Stomach (tissue), 4 donors: Measurements from ENCODE around the gene ALK.

ENCODE experiments used
- POLR2A ChIP-seq, 4 donors: fragments of 450-650 bp; IDR thresholded peaks; one replicate each; pipeline ENCODE4 v1.6.1; 2016; ENCODE audit warnings: antibody characterized with exemption in 4 of 4, control low read depth in 2 of 4, mild to moderate bottlenecking in 1 of 4, moderate library complexity in 1 of 4
- POLR2AphosphoS5 ChIP-seq, 3 donors: sonication (generic); formaldehyde crosslinking; IDR thresholded peaks; one replicate each; pipeline ENCODE4 v1.6.1; 2016; ENCODE audit warnings: antibody characterized with exemption in 3 of 3
- TF ChIP-seq, protein P1 (sequence below), 7 experiments: fragments of 450-650 bp in 4 of 7; fragments of 200-600 bp in 3 of 7; sonication (generic) in 3 of 7; IDR thresholded peaks; one replicate each; pipeline ENCODE4 v1.5.1; 2016 to 2019; ENCODE audit warnings: antibody characterized with exemption in 7 of 7, control low read depth in 2 of 7, mild to moderate bottlenecking in 1 of 7

DNA sequence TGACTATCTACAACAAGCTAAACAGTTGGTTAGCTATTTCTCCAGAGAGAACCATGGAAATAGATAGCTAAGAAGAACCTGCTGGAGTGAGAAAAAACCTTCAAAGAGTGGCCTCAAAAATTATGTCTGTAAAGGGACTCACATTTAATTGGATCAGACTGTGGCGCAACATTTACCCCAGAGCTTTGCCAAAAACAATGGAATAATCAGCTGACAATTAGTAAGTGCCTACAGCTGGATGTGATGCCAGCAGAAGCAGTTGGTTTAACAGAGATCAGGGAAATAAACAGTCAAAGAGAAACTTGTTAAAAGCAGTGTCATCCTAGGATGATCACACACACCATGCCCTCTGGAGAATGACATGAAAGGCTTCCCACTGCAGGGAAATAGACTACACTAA is 495.5 kb downstream of the ALK start:
- TF ChIP-seq, protein P1, sequence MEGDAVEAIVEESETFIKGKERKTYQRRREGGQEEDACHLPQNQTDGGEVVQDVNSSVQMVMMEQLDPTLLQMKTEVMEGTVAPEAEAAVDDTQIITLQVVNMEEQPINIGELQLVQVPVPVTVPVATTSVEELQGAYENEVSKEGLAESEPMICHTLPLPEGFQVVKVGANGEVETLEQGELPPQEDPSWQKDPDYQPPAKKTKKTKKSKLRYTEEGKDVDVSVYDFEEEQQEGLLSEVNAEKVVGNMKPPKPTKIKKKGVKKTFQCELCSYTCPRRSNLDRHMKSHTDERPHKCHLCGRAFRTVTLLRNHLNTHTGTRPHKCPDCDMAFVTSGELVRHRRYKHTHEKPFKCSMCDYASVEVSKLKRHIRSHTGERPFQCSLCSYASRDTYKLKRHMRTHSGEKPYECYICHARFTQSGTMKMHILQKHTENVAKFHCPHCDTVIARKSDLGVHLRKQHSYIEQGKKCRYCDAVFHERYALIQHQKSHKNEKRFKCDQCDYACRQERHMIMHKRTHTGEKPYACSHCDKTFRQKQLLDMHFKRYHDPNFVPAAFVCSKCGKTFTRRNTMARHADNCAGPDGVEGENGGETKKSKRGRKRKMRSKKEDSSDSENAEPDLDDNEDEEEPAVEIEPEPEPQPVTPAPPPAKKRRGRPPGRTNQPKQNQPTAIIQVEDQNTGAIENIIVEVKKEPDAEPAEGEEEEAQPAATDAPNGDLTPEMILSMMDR (IDR thresholded peaks at IDR 0.05) = no peak
- TF ChIP-seq POLR2AphosphoS5 (IDR thresholded peaks at IDR 0.05) = no peak
- no peak for TF ChIP-seq POLR2A (IDR thresholded peaks at IDR 0.05)
